OCI-M2 (cell line): Measurements from ENCODE around the gene SNRK.
"Not testable (repeated sequence)": the region's sequence is repeated elsewhere in the genome, so short reads cannot be mapped to it uniquely, and the experiment has no call there.

Experiments
- DNase-seq: peaks from one replicate; lab custom pipeline; 2025; ENCODE audit not compliant: unreplicated experiment; lab: John Stamatoyannopoulos, UW

The SNRK gene

DNA sequence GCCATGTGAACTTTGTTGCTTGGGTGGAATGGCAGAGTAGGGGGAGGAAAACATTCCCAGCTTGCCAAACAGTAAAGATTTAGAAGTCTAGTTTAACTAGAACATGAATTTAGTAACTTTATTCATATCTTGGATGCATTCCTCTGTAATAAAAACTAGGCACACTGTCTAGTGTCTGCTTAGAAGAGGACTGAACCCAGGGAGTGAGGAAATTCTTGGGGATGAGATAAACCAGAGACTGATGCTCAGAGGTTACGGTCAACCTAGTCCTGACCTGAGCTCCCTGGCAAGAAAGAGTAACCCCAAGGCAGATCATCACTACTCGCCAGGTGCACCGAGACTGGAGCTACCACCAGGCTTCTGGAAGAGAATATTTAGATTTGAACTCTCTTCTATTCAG, 58.2 kb downstream of the SNRK start:
- DNase-seq, result no peak

GRCh38 chr3:43345246-43345645, 58.9 kb downstream of the SNRK start:
- DNase-seq, result no peak

DNA sequence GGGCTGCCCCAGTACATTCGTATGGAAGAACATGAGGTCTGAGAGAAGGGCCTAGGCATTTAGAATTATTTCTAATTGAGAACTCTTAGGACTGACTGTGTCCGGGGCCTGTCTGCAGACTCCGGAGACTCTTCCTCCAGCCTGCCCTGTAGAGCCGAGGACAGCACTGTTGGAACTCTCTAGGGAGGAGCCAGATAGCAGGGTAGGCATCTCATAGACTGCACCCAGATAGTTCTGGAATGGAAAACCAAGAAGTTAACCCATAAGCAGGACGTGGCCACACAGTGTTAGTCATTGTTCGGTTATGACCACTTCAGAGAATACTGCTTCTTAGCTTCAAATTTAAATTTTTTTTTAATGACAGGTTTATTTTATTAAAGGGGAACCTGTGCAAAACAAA, 59.5 kb downstream of the SNRK start:
- no peak for DNase-seq

DNA sequence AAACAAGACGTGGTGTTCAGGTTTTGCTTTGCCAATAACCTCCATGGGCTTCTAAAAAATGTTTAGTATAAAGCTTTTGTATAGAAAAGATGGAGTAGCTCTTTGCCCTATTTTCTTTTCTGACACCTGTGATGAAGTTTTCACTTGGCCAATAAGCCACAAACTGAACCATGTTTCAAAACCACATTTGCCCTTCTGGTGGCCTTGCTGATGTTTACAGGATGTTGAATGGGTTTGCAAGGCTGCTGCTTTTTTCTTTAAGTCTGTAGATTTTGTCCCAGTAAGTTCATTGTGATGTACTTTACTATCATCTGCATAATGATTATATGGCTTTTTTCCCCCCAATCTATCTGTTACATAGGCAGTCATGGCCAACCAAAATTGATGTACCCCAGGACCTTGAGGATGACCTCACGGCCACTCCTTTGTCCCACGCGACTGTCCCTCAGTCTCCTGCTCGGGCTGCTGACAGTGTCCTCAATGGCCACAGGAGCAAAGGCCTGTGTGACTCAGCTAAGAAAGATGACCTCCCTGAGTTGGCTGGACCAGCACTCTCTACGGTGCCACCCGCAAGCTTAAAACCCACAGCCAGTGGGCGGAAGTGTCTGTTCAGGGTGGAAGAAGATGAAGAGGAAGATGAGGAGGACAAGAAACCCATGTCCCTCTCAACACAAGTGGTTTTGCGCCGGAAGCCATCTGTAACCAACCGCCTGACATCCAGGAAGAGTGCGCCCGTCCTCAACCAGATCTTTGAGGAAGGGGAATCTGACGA, 60.8 kb downstream of the SNRK start:
- DNase-seq, result no peak

DNA sequence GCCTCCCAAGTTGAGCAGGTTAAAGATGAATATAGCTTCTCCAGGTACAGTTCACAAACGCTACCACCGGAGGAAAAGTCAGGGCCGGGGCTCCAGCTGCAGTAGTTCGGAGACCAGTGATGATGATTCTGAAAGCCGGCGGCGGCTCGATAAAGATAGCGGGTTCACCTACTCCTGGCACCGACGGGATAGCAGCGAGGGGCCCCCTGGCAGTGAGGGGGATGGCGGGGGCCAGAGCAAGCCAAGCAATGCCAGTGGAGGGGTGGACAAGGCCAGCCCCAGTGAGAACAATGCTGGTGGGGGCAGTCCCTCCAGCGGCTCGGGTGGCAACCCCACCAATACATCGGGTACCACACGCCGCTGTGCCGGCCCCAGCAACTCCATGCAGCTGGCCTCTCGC, 61.4 kb downstream of the SNRK start:
- no peak for DNase-seq

DNA sequence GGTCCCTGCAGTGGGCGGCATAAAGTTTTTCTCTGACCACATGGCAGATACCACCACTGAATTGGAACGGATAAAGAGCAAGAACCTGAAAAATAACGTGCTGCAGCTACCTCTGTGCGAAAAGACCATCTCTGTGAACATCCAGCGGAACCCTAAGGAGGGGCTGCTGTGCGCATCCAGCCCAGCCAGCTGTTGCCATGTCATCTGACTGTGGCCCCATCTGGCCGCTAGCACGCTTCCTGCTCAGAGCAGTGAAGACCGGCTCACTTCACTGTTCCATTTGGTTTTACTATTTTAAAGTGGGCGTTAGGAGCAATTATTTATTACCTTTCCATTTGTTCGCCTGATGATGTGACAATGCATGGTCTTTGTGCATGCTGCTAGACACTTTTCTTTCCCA, 62.0 kb downstream of the SNRK start:
- no peak for DNase-seq

GRCh38 chr3:43348852-43349574, 62.7 kb downstream of the SNRK start:
- no peak for DNase-seq

DNA sequence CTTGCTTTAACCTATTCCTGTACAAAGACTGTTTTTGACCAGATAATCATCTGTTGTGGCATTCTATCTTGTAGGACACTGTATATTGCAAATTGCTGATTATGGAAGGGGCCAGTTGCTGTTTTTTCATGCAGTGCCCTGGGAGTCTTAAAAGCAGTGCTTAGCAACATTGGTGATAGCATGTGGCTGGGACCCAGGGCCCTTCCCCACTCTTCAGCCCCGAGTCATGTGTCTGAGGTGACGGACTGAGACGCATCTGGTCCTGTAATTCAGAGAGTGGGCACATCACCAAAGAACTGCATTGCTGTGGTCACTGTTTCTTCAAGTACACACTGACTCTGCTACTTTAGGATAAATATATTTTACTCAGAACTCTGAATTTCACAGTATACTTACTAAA, 63.4 kb downstream of the SNRK start:
- no peak for DNase-seq

DNA sequence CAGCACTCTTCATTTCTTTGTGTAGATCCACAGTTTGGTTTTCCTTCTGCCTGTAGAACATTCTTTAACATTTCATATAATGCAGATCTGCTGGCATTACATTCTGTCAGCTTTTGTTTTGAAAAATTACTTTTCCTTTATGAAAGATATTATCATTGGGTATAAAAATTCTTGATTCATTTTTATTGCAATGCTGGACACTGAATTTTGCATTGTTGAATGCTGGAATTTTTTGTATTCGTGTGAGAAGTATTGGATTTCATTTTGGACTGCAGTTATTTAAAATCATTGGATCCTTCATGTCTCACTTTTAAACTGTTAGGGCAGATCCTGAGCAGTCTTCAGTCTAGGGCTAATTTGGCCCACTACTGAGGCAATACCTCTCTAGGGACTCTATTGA, 67.1 kb downstream of the SNRK start:
- no peak for DNase-seq

- no peak for DNase-seq
Observed at GRCh38 chr3:43353923-43354670, 67.8 kb downstream of the SNRK start.

- DNase-seq, result not testable (repeated sequence)
Observed at GRCh38 chr3:43356033-43356432, 69.7 kb downstream of the SNRK start.

- DNase-seq, result no peak
Observed at GRCh38 chr3:43361077-43361476, 74.7 kb downstream of the SNRK start.

DNA sequence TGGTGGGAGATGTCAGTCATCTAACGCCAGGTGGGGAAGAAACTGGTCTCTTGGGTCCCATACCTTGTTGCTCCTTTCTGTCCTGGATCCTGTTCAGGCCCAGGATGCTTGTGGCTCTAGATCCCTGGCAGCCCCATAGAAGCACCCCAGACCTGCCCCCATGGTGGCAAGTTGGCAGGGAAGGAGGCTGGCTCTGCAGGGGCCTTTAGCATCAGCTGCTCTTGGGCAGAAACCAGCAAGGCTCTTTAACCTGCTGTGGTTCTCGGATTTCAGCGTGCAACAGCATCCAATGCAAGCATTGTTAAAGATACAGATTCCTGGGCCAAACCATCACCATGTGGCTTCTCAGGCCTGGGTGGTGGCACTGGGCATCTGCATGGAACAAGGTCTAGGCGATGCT, 75.8 kb downstream of the SNRK start:
- DNase-seq, result no peak

- no peak for DNase-seq
Observed at GRCh38 chr3:43362961-43363360, 76.6 kb downstream of the SNRK start.

DNA sequence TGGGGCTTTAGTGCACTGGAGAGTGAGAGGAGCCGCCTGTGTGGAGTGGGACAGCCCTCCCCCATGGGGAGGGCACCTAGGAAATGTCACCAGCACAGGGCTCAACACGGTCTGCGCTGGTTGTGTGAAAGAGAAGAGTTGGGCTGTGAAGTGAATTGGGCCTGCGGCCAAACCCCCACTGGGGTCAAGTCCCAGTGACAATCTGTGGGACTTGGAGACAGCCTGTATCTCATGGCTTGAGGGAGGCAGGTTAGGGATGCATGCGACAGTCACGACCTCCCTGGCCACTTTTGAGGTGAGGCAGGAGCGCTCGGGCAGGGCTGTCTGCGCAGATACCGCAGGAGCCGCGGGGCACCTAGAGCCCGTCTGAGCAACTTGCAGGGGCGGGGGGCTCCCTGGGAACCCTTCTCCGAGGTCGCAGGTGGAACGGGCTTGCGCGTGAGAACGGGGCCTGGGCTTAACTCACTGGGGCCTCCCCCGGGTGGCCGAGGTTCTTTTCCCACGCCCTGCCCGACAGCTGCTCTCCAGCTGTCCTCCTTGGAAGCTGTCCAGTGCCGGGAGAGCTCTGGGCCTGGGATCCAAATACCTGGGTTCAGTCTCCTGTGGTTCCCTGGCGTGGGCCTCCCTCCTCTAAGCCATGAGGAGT, 77.4 kb downstream of the SNRK start:
- DNase-seq, result no peak

DNA sequence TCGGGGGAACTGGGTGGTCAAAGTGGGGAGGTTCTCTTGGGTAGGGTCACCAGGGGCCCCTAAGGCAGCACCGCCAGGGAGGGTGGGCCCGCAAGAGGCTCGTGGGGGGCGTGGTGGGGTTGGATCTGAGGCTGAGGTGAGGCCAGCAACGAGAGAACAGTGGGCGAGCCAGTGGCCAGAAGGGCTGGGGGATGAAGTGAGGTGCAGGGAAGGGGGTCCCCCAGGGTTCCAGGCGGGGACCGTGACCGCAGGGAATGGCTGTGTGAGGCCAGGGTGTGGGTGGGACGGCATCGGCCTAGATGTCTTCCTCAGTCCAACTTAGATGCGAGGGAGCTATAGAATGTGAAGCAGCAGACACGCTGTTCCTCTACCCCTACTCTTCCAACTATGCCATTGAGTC, 78.2 kb downstream of the SNRK start:
- no peak for DNase-seq

DNA sequence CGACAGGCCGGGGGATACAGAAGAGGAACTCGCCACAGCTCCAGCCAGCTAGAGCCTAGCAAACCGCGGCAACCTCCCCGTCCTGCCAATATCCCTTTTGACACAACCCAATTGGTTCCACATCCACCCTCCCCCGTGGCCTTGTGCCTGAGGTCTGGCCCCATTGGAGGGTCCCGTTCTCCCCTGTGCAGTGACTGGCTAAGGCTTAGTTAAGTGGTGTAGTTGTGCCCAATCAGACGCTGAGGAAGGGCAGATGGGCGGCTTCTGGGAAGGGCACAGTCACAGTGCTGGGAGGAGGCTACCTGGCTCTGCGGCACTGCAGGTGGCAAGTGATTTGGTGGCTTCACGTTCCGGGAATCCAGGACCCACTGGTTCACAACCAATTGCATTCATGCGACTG, 78.6 kb downstream of the SNRK start:
- DNase-seq, result no peak

DNA sequence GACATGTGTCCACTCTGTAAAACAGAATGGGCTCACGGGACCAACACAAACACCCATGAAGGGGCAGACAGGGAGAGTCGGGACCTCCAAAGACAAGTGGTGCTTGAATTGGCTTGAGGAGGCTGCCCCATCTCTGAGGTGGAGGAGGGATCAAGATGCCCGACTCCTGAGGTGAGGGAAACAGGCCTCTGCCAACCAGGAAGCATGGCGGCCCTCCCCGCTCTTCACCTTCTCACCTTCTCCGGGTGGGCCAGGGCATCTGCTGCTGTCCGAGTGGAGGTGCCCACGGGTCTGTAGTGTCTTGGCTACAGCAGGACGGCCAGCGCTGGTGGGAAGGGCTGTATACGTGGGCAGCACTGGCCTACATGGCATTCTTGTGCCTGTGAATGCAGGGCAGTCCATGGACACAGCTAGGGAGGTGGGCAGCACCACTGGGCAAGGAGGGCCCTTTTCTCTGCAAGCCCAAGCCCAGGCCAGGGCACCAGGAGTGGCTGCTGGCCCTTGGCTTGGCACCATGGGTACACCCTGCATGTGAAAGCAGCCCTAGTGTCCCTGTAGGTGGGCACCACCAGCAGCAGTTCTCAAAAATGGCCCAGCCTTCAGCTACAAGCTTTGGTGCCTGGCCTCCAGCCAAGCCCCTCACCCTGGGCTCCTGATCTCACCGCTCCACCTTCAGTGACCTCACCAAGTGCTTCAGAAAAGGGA, 79.4 kb downstream of the SNRK start:
- DNase-seq, result no peak

DNA sequence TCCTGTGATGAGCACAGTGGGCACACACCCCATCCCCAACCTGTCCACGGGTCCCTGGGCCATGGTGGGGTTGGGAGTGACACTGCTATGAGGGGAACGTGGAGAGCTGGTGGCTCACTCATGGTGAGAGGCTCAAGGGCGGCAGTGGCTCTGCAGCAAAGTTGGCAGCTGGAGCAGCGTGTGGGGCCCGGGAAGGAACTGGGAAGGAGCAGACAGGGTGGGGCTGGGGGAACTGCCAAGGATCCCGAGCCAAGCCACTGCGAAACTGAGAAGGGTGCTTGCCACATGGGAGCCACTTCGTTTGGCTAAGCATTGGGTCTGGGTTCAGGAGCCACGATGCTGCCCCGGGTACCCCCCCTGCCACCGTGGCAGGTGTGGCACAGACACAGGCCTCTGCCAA, 80.1 kb downstream of the SNRK start:
- DNase-seq, result no peak

DNA sequence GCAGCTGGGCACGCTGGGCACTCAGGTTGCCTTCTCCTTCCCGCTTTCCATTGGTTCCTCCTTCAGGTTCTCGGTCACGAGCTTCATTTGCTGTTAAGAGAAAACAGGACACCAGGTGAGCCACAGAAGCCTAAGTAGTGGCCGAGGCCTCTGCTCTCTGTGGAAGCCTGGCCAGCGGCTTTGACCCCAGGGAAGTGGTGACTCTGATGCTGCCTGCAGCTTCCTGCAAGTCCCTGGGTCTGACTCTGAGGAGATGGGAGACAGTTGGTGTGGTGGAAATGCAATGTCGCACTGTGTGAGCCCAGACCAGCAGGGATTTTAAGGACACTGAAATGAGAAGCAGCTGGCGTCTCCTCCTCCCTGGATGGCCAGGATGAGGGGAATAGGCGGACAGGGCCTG, 80.5 kb downstream of the SNRK start:
- DNase-seq, result no peak
